GM19035 (cell line): ENCODE measurements around the gene PDCD6IP.

Experiments
- ATAC-seq: cut with Tn5 transposase; IDR thresholded peaks from one replicate; pipeline ENCODE4 v1.9.1; 2021; ENCODE audit not compliant: unreplicated experiment

The PDCD6IP gene

DNA sequence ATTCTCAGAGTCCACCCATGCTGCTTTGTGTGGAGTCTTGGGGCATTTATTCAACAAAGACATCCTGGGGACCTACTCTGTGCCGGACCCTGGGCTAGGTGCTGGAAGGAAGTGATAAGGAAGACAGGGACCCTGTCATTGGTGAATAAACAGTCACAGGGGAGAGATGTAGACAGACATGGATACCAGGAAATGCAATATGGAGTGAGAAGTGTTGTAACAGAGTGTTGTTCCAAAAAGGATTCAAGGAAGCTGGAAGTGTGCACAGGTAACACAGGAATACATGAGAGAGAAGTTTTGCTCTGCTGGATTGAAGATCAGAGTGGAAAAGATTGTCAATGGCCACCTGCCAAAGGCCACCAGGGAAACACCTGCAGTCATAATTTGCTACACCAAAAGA, 89.0 kb downstream of the PDCD6IP start:
- ATAC-seq: no peak

DNA sequence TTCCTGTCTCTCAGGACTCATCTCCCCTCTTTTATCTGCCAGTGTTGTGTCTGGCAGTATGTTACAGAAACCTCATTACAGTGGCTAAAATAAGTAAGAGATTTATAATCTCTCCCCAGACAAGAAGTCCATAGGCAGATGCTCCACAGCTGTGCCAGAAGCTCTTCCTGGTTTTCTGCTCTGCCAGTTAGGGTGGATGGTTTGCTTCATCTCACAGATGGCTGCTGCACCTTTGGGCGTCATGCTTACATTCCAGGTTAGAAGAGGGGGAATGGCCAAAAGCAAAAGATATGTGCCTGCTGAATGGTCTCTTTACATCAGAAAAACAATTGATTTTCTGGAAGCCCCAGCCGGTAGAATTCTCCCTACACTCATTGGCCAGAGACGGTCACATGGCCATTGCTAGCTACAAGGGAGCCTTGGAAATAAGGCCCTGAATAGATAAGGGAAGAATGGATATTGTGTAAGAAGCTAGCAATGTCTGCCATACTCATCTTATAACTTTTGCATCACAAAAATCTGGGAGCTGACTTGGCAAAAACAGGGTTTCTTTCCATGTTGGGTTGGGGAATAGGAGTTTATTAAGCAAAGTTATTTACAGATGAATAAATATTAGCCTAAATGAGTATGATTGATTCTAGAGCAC, 91.1 kb downstream of the PDCD6IP start:
- ATAC-seq: no peak

DNA sequence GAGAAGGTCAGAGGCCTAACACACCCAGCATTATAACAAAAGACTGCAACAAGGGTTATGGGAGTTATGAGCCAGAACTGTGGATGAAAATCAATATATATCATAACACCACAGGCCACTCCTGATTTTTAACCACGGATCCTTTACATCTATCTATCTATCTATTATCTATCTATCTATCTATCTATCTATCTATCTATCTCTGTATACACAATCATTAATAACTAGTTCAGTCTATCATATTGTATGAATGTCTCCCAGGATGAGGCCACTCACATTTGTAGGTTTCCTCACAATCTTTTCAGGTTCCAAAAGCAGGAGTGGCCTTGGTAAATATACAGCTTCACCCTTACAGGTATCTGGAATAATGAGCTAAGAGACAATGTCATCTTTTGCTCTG, 94.2 kb downstream of the PDCD6IP start:
- ATAC-seq: no peak

DNA sequence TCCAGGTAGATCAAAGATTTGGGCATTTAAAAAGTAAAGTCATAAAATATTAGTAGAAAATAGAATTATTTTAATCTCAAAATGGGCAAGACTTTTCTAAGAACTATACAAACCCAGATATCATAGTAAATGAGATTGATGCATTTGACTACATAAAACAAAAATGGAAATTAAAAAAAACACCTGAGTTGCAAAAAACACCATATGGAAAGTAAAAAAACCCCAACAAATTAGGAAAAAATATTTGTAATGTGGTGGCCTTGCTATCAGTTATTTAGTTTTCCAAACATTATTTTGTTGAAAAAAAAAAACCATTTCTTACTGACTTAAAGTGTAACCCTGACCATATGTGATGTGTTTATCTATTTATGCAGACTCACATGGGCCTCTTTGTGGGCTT, 97.2 kb downstream of the PDCD6IP start:
- no peak for ATAC-seq

DNA sequence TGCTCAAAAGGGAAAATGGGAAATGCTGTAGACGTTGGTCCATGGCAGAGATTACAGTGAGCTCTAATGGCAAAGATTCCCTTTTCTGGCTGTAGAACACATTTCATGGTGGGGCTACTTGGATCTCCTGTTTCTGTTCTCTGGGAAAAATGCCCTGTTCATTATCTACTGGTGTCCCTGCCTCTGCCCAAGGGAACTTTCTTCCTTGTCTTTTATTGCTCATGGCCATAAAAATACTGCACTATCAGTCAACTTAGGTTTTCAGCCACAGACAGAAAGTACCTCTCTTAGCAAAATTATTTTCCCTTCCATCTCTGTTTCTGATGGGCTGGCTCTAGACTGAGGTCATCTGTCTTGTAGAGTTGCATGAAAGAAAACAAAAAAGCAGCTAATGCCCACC, 98.9 kb downstream of the PDCD6IP start:
- no peak for ATAC-seq

DNA sequence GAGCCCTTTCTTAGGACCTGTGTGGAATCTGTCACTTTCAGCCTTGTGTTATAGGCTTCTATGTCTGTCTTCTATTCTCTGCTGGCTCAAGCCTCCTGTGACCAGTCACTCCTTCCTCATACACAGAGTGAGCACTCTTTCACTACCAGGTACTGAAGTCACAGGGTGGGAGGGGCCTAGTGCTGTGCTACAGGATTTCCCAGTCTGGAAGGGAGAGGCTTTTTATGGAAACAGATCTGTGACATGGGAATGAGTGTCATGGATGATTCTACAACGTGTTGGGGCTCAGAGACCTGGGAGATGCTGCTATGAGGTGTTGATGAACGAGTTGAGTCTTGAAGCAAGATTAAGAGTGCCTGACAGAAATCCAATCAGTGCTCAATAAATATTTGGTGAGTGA, 100.5 kb downstream of the PDCD6IP start:
- no peak for ATAC-seq

DNA sequence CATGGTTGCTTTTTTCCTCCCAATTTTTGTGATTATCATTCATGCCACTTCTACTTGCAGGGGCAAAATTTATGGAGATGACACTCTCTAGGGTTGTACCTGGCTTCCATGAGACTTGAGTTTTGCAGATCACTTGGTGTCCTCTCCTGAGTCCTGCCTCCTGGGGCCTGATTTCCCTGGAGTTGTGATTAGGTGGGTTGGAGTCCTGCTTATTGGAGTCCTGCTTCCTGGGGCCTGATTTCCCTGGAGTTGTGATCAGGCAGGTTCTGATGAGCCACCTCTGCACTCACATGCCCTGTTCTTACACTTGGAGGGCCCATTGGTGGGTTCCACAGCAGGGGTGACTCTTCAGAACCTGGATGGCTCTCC, 102.0 kb downstream of the PDCD6IP start:
- no peak for ATAC-seq

DNA sequence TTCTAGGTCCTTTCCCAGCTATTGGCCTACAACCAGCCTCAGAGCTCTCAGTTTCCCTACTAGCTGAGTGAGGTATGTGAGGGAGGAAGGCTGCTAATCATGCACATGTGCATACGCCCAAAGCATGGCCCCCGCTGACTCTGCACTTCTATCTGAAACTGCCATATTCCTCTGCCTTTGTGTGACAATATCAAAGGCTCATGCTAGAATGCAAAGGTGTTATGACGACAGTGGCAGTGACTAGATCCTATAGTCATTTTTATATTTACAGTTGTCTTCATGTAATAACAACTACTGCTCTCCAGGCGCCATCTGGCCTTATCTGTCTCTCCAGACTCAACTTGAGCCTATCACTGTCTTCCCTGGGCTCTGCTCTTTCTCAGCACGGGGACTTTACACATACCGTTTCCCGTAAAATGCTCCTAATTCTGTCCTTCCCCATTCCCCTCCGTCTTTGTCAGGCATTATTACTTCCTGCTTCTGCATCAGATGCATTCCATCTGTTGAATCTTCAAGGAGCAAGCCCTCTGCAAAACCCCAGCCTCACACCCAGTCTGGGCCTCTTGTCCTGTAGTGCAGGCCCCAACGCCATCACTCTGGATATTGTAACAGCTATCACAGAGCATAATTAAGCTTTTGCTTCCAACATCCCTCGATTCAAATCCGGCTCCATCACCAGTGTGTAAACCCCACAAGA, 102.5 kb downstream of the PDCD6IP start:
- ATAC-seq: no peak

DNA sequence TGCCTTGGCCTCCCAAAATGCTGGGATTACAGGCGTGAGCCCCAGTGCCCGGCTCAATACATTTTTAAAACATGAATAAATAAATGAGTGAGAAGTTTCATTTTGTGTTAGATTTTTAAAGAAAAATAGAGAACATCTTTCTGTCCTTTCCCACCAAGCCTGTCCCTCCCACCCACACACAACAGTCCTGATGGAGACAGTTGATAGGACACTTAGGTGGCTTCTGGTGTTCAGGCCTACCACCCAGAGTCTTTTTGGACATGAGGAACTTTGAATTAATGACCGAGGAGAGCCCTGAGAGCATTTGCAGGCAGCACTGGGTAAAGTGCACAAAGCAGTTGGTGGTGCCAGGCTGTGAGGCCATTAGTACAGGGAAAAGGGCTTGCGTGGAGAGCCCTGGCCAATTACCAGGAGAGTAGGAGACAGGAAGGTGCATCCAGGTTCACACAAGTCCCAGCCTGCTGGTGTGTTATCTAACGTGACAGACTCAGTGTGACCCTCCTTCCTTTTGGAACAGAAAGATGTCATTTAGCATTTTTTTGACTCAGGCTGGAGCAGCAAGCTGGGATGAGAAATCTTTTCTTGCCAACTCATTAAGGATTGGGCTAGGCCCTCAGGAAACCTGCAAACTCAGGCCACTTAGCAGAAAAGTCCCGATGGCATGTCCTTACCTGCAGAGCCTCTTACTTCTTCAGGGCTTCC, 103.6 kb downstream of the PDCD6IP start:
- no peak for ATAC-seq

DNA sequence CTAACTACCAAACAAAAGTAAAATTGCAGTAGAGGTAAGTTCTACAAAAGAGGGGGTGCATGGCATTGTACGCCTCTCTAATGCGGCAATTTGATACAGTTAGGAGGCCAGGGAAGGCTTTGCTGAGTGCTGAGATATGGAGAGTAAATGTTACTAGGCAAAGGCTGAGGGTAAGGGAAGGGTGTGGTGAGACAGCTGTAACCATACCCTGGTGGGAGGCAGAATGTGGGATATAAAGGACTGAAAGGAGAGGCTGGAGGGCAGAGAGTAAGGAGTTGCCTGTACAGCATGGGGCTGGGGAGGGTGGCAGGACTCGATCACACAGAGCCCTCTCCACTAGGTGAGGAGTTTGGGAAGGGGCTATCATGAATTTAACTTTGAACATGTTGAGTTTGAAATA, 106.3 kb downstream of the PDCD6IP start:
- no peak for ATAC-seq

DNA sequence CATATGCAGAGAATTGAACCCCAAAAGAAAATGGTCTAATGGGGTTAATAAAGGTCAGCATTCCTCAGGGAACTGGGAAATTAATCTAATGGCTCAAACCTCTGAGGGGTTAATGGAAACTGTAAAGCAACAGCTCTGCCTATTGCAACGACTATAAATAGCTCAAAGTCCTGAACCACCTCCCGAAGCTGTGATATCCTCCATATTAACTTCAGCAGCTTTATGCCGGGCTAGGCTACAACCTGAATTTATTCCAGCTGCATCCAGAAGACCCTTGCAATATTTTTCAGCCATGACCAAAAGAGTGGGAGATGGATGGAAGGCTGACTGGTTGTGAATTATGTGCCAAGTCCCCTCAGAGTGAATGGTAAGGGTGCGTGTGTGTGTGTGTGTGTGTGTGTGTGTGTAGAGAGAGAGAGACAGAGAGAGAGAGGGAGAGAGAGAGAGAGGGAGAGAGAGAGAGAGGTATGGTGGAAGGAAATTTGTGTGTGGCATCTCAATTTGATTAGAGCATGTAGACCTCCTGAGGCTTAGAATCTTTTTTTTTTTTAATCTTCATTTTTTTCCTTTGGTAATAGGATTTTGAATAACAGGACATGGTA, 109.9 kb downstream of the PDCD6IP start:
- ATAC-seq: no peak

DNA sequence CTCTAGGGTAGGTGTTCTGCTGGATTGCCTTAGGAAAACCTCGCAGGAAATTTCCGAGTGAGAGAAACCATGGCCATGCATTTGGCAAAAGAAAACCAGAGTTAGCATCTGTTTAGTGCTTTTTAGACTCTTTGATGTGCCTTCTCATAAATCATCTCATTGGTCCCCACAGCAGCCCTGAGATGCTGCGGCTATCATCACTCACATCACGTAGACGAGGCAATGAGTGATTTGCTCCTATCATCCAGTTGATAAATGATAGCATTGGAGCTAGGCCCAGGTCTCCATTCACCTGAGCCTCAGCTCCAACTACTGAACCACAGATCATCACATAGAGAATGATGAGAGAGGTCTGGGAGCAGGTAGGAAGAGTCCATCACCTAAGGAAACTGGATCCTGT, 111.1 kb downstream of the PDCD6IP start:
- ATAC-seq: no peak

DNA sequence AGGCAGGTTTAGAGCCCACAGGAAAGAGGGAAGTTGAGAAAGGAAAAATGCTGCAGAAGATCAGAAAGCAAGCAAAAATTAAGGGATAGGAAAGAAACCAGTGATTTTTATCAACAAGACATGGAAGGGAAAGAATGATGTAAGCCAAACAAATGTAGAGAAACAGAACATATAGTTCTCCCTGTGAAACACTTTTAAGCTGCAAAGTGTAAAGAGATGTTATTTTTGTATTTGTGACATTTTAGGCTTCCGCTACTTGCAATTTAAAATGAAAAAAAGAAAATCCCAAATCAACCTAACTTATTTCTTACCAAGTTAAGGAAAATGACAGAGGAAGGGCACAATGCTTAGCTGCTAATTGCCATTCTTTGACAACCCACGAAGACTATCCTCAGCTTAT, 111.6 kb downstream of the PDCD6IP start:
- ATAC-seq: no peak

DNA sequence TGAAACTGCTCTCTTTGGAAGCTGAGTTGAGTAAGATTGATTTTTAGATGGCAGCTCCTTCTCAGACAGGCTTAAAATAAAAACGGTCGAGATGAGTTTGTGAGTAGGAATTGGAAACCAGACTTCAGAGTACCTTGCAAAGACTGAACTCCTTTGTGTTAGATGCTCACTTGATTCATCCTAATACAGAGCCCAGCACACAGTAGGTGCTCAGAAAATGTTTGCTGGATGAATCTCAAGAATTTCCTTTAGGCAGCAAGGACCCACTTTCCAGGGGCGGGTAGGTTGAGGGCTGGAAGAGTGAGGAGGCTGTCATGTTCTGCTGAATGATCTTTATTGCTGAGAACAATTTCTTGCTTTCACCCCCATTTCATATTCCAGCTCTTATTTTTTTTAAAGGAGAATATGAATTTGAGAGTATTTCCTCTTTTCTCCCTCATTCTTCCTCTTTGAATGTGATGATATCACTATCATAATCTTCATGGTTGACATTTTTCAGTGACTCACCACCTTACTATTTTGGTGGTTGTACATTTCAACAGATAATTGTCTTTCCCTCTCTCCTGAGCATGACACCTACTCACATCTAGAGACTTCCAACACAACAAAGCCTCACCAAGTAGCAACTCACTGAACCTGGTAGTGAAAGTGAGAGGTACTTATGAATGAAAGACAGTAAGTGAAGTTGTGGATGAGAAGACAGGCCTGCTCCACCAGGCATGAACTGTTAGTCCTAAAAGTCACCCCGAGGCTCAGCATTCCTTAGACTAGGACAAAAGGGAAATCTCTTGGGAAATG, 113.3 kb downstream of the PDCD6IP start:
- no peak for ATAC-seq

DNA sequence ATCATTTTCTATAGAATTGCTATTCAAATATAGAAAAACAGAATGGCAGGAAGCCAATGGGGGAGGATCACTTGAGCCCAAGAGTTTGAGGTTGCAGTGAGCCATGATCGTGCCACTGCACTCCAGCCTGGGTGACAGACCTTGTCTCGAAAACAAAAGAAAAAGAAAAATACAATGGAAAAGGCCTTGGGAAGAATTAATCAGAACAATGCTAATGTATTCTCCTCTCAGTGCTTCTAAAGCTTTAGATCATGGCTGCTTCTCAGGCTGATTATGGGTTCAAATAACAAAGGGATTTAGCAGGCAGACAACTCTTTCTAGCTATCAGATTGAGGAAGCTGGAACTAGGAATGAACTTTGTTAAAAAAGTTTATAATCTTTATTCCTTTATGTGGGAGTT, 115.8 kb downstream of the PDCD6IP start:
- ATAC-seq: no peak

DNA sequence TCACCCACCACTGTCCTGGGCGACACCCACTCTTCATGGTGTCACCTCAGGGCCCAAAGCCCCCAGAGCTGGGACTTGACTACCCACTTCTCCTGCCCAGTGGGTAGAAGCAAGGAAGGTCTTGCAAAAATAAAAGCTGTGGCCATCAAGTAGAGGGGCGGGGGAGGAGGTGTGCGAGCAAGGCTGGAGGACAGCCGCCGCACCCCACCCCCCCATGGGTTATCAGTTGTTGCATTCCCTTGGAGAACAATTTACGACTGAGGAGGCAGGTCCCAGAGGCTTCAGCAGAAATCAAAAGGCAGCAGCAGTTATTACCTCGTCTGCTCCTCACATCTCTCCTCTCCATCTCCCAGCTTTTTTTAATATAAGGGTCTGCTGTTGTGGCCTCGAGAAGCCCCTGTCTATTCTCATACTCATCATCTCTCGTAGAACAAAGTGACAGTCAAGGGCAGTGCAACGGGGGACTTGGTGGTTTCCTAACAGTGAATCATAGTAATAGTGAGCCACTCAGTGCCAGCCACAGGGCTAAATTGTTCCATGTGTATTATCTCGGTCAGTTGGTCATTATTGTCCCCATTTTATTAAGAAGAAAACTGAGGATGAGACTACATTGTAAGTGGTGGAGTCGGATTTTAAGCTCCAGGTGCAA, 116.4 kb downstream of the PDCD6IP start:
- ATAC-seq: no peak

DNA sequence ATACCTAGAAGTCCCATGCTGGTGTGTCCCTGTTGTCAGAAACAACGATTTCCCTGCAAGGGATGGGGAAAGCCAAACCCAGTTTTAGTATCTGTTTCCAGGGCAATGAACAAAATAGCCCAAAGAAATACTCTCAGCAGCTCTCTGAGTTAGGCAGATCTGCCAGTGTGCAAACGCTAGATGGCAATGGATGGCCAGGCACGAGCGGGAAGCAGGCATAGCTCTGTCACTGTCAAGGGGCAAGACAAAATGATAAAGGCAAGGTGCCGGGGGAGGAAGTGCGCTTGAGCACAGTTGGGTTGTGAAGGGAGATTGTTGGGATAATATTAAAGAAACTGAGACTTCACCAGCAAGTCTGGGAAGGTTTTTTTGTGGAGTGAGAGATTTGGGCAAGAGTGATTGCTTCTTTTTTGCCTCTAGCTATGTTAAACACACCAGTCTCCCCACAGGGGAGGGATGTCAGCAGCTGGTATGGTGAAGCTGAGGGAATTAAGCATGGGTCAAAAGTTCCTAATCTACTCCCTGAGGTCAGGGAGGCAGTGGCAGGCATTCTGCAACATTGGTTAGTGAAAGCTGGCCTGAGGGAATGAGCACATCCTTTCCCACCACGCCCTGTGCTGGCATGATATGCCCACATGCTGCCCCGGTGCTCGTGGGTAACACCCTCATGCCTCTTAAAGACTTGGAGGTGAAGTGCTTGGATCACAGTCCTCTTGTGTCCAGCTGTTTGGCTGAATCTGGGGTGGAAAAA, 117.5 kb downstream of the PDCD6IP start:
- peak; percentile 63 for ATAC-seq

DNA sequence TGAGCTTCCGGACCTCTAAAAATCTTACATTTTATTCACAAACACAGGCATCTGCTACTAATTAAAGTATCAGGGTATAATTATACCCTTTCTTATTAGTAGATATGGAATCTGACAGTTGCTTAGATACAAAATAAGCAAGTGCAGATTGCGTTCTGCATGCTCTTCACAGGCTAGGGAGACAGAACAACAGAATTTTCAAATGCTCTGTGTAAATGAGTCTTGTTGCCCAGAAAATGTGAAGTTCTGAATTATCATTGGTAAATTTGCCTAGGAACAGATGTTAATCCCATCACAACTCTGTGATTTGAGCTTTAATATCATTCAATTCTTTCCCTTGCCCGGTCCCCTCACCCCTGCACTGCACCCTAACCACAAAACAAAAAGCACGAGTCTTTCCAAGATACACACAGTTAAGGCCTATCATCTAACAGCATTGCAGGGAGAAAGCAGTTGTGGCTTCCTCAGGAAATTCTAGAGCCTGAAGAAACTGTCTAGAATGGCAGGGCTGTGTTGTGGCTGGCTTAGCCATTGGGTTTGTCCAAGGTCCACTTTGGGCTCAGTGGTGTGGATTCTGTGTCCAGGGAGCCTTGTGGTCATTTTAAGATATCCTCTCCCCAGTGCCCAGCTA, 119.8 kb downstream of the PDCD6IP start:
- ATAC-seq: no peak
